HepG2 (cell line): ENCODE data around the gene PALM3. TPM values are rescaled to one million over a fixed set of nuclear protein-coding genes. Genes with fewer than 3 reads are reported as not detected.

Source experiments
- EED ChIP-seq: sonication (generic); formaldehyde crosslinking; IDR thresholded peaks from 2 replicates; pipeline ENCODE4 v1.5.0; 2020; ENCODE audit warnings: mild to moderate bottlenecking, missing genetic modification reagents
- FOXJ3 ChIP-seq: sonication (generic); formaldehyde crosslinking; IDR thresholded peaks from 2 replicates; pipeline ENCODE4 v1.4.0; 2020; ENCODE audit warnings: missing genetic modification reagents, mild to moderate bottlenecking, borderline replicate concordance
- GABPB1 ChIP-seq: IDR thresholded peaks from 2 replicates; pipeline ENCODE4 v1.6.1; 2016; ENCODE audit warnings: mild to moderate bottlenecking, missing genetic modification reagents, moderate library complexity, missing compliant biosample characterization
- KAT8 ChIP-seq: IDR thresholded peaks from 2 replicates; pipeline ENCODE4 v1.6.1; 2016; ENCODE audit warnings: missing genetic modification reagents, missing compliant biosample characterization
- KLF11 ChIP-seq: IDR thresholded peaks from 2 replicates; pipeline ENCODE4 v1.6.1; 2016; ENCODE audit warnings: missing compliant biosample characterization
- MEF2D ChIP-seq: sonication (generic); formaldehyde crosslinking; IDR thresholded peaks from 2 replicates; pipeline ENCODE4 v1.5.1; 2020; ENCODE audit warnings: mild to moderate bottlenecking, missing genetic modification reagents
- PCBP2 ChIP-seq: fragments of 200-400 bp; formaldehyde crosslinking; optimal IDR thresholded peaks from 2 replicates; pipeline ENCODE3; 2018; ENCODE audit warnings: low read length, low read depth; ENCODE audit not compliant: poor library complexity, severe bottlenecking
- RFXANK ChIP-seq: IDR thresholded peaks from 2 replicates; pipeline ENCODE4 v1.6.1; 2016
- SCMH1 ChIP-seq: sonication (generic); formaldehyde crosslinking; IDR thresholded peaks from 2 replicates; pipeline ENCODE4 v1.9.0; 2021; ENCODE audit warnings: missing genetic modification reagents, mild to moderate bottlenecking, borderline replicate concordance
- THAP9 ChIP-seq: sonication (generic); formaldehyde crosslinking; IDR thresholded peaks from 2 replicates; pipeline ENCODE4; 2020; ENCODE audit warnings: missing genetic modification reagents, mild to moderate bottlenecking, borderline replicate concordance
- ZNF101 ChIP-seq: sonication (generic); formaldehyde crosslinking; IDR thresholded peaks from 2 replicates; pipeline ENCODE4 v1.4.0; 2020; ENCODE audit warnings: mild to moderate bottlenecking, low read depth, missing genetic modification reagents, borderline replicate concordance
- ZNF253 ChIP-seq: sonication (generic); formaldehyde crosslinking; IDR thresholded peaks from 2 replicates; pipeline ENCODE4 v1.8.0; 2022; ENCODE audit warnings: mild to moderate bottlenecking, missing genetic modification reagents, borderline replicate concordance
- ZNF281 ChIP-seq: sonication (generic); formaldehyde crosslinking; IDR thresholded peaks from 2 replicates; pipeline ENCODE4 v1.4.0; 2020; ENCODE audit warnings: missing genetic modification reagents, borderline replicate concordance
- ZNF367 ChIP-seq: sonication (generic); formaldehyde crosslinking; IDR thresholded peaks from 2 replicates; pipeline ENCODE4 v1.4.0; 2020; ENCODE audit warnings: missing genetic modification reagents, borderline replicate concordance
- ZNF878 ChIP-seq: sonication (generic); formaldehyde crosslinking; IDR thresholded peaks from 2 replicates; pipeline ENCODE4 v1.8.1; 2023; ENCODE audit warnings: mild to moderate bottlenecking, missing genetic modification reagents, moderate library complexity
- polyA plus RNA-seq, 8 experiments: library from polyadenylated mRNA; depleted of rRNA in 3 of 8; stranded (reverse) in 7 of 8; unstranded in 1 of 8; fragments of >200 nt; fragmentation: Illumina TruSeq in 4 of 8; extraction: Trizol in 4 of 8; gene quantifications; 2 replicates each; pipeline versions ENCODE4 v1.2.1 to v1.2.3, GENCODE V29; 2011 to 2016; ENCODE audit warnings: low read depth in 4 of 8, missing spikeins in 1 of 8, mixed read lengths in 1 of 8; ENCODE audit not compliant: insufficient read depth in 1 of 8
- total RNA-seq, 5 experiments: library from RNA; depleted of rRNA; stranded (reverse); fragments of >200 nt; fragmentation: Illumina TruSeq; extraction: Trizol; gene quantifications; 2 replicates each; pipeline ENCODE4 v1.2.3, GENCODE V29; 2016; ENCODE audit warnings: low read depth in 1 of 5
- TF ChIP-seq, protein P1 (sequence below): sonication (generic); formaldehyde crosslinking; IDR thresholded peaks from 2 replicates; pipeline ENCODE4 v1.5.0; 2020; ENCODE audit warnings: mild to moderate bottlenecking, missing genetic modification reagents
- TF ChIP-seq, protein P2 (sequence below): sonication (generic); formaldehyde crosslinking; IDR thresholded peaks from 2 replicates; pipeline ENCODE4 v1.4.0; 2020; ENCODE audit warnings: mild to moderate bottlenecking, missing genetic modification reagents
- TF ChIP-seq, protein P3 (sequence below): sonication (generic); formaldehyde crosslinking; IDR thresholded peaks from 2 replicates; pipeline ENCODE4 v1.8.0; 2022; ENCODE audit warnings: missing genetic modification reagents, mild to moderate bottlenecking, borderline replicate concordance

Gene PALM3
- total and polyA plus RNA-seq, 2 of the 13 experiments (the other 11 are each of a cell fraction or from before 2014, with no cell fraction given): 0.79 to 2.4 TPM

DNA sequence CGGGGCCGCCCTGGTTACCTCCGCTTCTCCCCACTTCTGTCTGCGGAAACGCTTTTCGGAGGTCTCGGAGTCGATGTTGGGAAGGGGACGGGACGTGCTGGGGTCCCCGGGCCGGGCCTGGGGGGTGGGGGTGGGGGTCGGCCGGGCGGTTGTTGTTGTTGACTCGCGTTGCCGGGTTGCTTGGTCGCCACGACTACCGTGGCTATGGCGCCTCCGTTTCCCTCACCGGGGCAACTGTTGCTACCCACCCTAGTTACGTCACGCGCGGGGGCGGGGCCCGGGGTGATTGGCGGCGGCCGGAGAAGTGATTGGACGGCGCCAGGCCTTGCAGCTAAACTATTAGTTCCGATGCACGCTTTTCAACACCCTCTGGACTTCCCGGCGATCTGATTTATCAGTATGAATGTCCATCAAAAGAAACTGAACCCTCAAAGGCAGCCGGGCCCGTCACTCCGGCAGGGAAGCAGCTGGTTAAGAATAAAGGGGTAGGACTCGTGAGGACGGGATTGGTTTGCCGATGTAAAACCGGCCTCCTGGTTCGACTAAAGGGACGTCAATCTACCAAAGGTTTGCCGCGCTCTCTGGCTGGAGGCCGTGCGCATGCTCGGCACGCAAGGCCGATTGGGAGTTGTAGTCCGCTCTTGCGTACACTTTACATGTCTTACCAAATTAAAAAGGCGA lies 55.7 kb downstream of the PALM3 start, which contains the start of gene RFX1 (continued):
- TF ChIP-seq PCBP2 (no peak), SCMH1 (CRISPR knock-in tag) (no peak), THAP9 (CRISPR knock-in tag) (peak; percentile 100), KAT8 (no peak), RFXANK (no peak), KLF11 (CRISPR knock-in tag) (peak; percentile 10; the same call in 1 of the 2 replicates), FOXJ3 (CRISPR knock-in tag) (0 out of 2 replicates have a peak, but pooled peaks have one; percentile 11), ZNF101 (no peak), EED (CRISPR knock-in tag) (no peak), ZNF253 (CRISPR knock-in tag) (no peak), MEF2D (no peak), ZNF878 (CRISPR knock-in tag) (no peak), ZNF281 (no peak), GABPB1 (CRISPR knock-in tag) (no peak; the same call in 1 of the 2 replicates), ZNF367 (no peak)
- TF ChIP-seq, protein P1, sequence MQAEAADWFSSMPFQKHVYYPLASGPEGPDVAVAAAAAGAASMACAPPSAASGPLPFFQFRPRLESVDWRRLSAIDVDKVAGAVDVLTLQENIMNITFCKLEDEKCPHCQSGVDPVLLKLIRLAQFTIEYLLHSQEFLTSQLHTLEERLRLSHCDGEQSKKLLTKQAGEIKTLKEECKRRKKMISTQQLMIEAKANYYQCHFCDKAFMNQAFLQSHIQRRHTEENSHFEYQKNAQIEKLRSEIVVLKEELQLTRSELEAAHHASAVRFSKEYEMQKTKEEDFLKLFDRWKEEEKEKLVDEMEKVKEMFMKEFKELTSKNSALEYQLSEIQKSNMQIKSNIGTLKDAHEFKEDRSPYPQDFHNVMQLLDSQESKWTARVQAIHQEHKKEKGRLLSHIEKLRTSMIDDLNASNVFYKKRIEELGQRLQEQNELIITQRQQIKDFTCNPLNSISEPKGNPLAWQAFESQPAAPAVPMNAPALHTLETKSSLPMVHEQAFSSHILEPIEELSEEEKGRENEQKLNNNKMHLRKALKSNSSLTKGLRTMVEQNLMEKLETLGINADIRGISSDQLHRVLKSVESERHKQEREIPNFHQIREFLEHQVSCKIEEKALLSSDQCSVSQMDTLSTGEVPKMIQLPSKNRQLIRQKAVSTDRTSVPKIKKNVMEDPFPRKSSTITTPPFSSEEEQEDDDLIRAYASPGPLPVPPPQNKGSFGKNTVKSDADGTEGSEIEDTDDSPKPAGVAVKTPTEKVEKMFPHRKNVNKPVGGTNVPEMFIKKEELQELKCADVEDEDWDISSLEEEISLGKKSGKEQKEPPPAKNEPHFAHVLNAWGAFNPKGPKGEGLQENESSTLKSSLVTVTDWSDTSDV: no peak
- TF ChIP-seq, protein P2, sequence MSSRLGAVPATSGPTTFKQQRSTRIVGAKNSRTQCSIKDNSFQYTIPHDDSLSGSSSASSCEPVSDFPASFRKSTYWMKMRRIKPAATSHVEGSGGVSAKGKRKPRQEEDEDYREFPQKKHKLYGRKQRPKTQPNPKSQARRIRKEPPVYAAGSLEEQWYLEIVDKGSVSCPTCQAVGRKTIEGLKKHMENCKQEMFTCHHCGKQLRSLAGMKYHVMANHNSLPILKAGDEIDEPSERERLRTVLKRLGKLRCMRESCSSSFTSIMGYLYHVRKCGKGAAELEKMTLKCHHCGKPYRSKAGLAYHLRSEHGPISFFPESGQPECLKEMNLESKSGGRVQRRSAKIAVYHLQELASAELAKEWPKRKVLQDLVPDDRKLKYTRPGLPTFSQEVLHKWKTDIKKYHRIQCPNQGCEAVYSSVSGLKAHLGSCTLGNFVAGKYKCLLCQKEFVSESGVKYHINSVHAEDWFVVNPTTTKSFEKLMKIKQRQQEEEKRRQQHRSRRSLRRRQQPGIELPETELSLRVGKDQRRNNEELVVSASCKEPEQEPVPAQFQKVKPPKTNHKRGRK: no peak
- TF ChIP-seq, protein P3, sequence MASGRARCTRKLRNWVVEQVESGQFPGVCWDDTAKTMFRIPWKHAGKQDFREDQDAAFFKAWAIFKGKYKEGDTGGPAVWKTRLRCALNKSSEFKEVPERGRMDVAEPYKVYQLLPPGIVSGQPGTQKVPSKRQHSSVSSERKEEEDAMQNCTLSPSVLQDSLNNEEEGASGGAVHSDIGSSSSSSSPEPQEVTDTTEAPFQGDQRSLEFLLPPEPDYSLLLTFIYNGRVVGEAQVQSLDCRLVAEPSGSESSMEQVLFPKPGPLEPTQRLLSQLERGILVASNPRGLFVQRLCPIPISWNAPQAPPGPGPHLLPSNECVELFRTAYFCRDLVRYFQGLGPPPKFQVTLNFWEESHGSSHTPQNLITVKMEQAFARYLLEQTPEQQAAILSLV: no peak
